HCT116 (cell line): ENCODE results near the gene CLSTN1. TPM values are rescaled to one million over a fixed set of nuclear protein-coding genes. Genes with fewer than 3 reads are reported as not detected.
A peak's percentile ranks its signal among the peaks of the same experiment; 100 is the strongest.
"Not testable (repeated sequence)": the region's sequence is repeated elsewhere in the genome, so short reads cannot be mapped to it uniquely, and the experiment has no call there.

Experiments used
- ATAC-seq: fragments of 200-7000 bp; cut with Tn5 transposase; 2 replicates; pipeline ENCODE4 v1.9.1; 2020; ENCODE audit warnings: mild to moderate bottlenecking, moderate library complexity
- BruUV-seq: library from RNA; stranded (reverse); fragments of 400-500 nt; replicated peaks from 2 replicates; lab custom pipeline; 2021; lab: Mats Ljungman, UMichigan
- CTCF ChIA-PET: fragments of 300-600 bp; sonication (Branson Sonifier 250); formaldehyde crosslinking; loops from one replicate; lab custom pipeline; 2021; ENCODE audit warnings: antibody characterized with exemption; lab: Charles Lee
- POLR2A ChIA-PET: fragments of 300-600, 350-600 bp; sonication (Branson Sonifier 250); formaldehyde crosslinking; loops from one replicate; lab custom pipeline; 2021; ENCODE audit warnings: antibody characterized with exemption; lab: Charles Lee
- RAD21 ChIA-PET, 2 experiments: fragments of 300-600 bp; sonication (Branson Sonifier 250); formaldehyde crosslinking; loops; one replicate each; lab custom pipeline; 2023; ENCODE audit warnings: low total read pairs in 2 of 2; ENCODE audit not compliant: uncharacterized antibody in 2 of 2, unreplicated experiment in 2 of 2, low non-redundant PET in 1 of 2; lab: Charles Lee
- DNase-seq: peaks from one replicate; pipeline ENCODE4 v3.0.0-alpha.2; 2010; ENCODE audit warnings: low read depth, low spot score
- H2AFZ ChIP-seq: fragments of 200-600 bp; shearing (Covaris generic), sonication (generic); 2 replicates; pipeline ENCODE4 v1.6.1; 2017; ENCODE audit warnings: low read depth, mixed run types, mixed read lengths, antibody characterized with exemption, low read length; ENCODE audit not compliant: poor library complexity, severe bottlenecking
- H3K27ac ChIP-seq: 2 replicates; pipeline ENCODE4 v1.5.1; 2012; ENCODE audit warnings: low read depth, low read length
- H3K27me3 ChIP-seq: fragments of 200-600 bp; sonication (generic); 2 replicates; pipeline ENCODE4 v1.6.1; 2016; ENCODE audit warnings: mixed run types, low read length, mixed read lengths; ENCODE audit not compliant: insufficient read depth
- H3K36me3 ChIP-seq, 2 experiments: fragments of 200-500 bp in 1 of 2; fragments of 200-600 bp in 1 of 2; sonication (Bioruptor generic) in 1 of 2; sonication (generic) in 1 of 2; 2 replicates each; pipeline versions ENCODE4 v1.5.1 to v1.6.1; 2014 to 2016; ENCODE audit warnings: low read length in 2 of 2, inconsistent platforms in 1 of 2, mixed read lengths in 1 of 2, mixed run types in 1 of 2; ENCODE audit not compliant: insufficient read depth in 2 of 2, control insufficient read depth in 1 of 2
- H3K4me1 ChIP-seq, 2 experiments: fragments of 200-600 bp in 1 of 2; sonication (generic) in 1 of 2; 2 replicates each; pipeline versions ENCODE4 v1.5.1 to v1.6.1; 2012 to 2017; ENCODE audit warnings: low read length in 2 of 2, inconsistent platforms in 1 of 2, mild to moderate bottlenecking in 1 of 2, mixed read lengths in 1 of 2, mixed run types in 1 of 2, moderate library complexity in 1 of 2; ENCODE audit not compliant: insufficient read depth in 2 of 2, control insufficient read depth in 1 of 2
- H3K4me2 ChIP-seq: fragments of 200-600 bp; sonication (generic); 2 replicates; pipeline ENCODE4 v1.6.1; 2017; ENCODE audit warnings: mixed run types, low read length, mixed read lengths
- H3K4me3 ChIP-seq, 2 experiments: fragments of 200-600 bp in 1 of 2; sonication (generic) in 1 of 2; replicated peaks in 1 of 2; 2 replicates each; pipeline ENCODE4 v1.5.1; 2011 to 2016; ENCODE audit warnings: low read length in 2 of 2, control low read depth in 1 of 2, low read depth in 1 of 2, mild to moderate bottlenecking in 1 of 2, mixed read lengths in 1 of 2, mixed run types in 1 of 2
- H3K79me2 ChIP-seq: fragments of 200-600 bp; sonication (generic); 2 replicates; pipeline ENCODE4 v1.6.1; 2017; ENCODE audit warnings: mild to moderate bottlenecking, mixed run types, low read length, moderate library complexity, mixed read lengths; ENCODE audit not compliant: insufficient read depth
- H3K9ac ChIP-seq: fragments of 200-600 bp; sonication (generic); 2 replicates; pipeline ENCODE4 v1.6.1; 2016; ENCODE audit warnings: low read length, mixed read lengths
- H3K9me2 ChIP-seq: fragments of 200-600 bp; sonication (generic), shearing (Covaris generic); 2 replicates; pipeline ENCODE4 v1.6.1; 2017; ENCODE audit warnings: mixed run types, mild to moderate bottlenecking, moderate library complexity; ENCODE audit not compliant: insufficient read depth
- H3K9me3 ChIP-seq, 2 experiments: fragments of 200-500 bp in 1 of 2; fragments of 200-600 bp in 1 of 2; sonication (Bioruptor generic) in 1 of 2; sonication (generic) in 1 of 2; 2 replicates each; pipeline ENCODE4 v1.6.1; 2014 to 2017; ENCODE audit warnings: low read length in 2 of 2, mixed read lengths in 2 of 2, inconsistent platforms in 1 of 2, low read depth in 1 of 2, mild to moderate bottlenecking in 1 of 2, mixed run types in 1 of 2, moderate library complexity in 1 of 2; ENCODE audit not compliant: control insufficient read depth in 1 of 2, insufficient read depth in 1 of 2
- H4K20me1 ChIP-seq: fragments of 200-600 bp; sonication (generic), shearing (Covaris generic); 2 replicates; pipeline ENCODE4 v1.6.1; 2017; ENCODE audit warnings: mixed run types, mild to moderate bottlenecking, moderate library complexity; ENCODE audit not compliant: insufficient read depth
- CBX3 ChIP-seq: IDR thresholded peaks from 2 replicates; pipeline ENCODE4 v1.6.1; 2012; ENCODE audit warnings: low read depth
- EZH2 ChIP-seq: fragments of 200-600 bp; sonication (generic); IDR thresholded peaks from 2 replicates; pipeline ENCODE4 v1.6.1; 2017; ENCODE audit warnings: antibody characterized with exemption, mixed run types
- EZH2phosphoT487 ChIP-seq: fragments of 200-600 bp; IDR thresholded peaks from 2 replicates; pipeline ENCODE4 v1.6.1; 2018; ENCODE audit warnings: antibody characterized with exemption, borderline replicate concordance
- JUND ChIP-seq: IDR thresholded peaks from 2 replicates; pipeline ENCODE4 v1.6.1; 2012
- POLR2A ChIP-seq: IDR thresholded peaks from 2 replicates; pipeline ENCODE4 v1.7.0; 2011; ENCODE audit warnings: borderline replicate concordance; ENCODE audit not compliant: insufficient read depth, insufficient read length; ENCODE audit errors: extremely low read depth
- RAD21 ChIP-seq: IDR thresholded peaks from 2 replicates; pipeline ENCODE4 v1.6.1; 2012; ENCODE audit warnings: low read depth, mild to moderate bottlenecking
- REST ChIP-seq: IDR thresholded peaks from 2 replicates; pipeline ENCODE4 v1.6.1; 2012; ENCODE audit warnings: low read depth
- SIN3A ChIP-seq: IDR thresholded peaks from 2 replicates; pipeline ENCODE4 v1.6.1; 2012; ENCODE audit warnings: low read depth
- SRF ChIP-seq: IDR thresholded peaks from 2 replicates; pipeline ENCODE4 v1.6.1; 2012; ENCODE audit warnings: low read depth
- ZFX ChIP-seq: fragments of 450-650 bp; IDR thresholded peaks from 2 replicates; pipeline ENCODE4 v1.6.1; 2017
- intact Hi-C: fragments of 100-400 bp; cut with micrococcal nuclease; formaldehyde crosslinking; loops from 2 replicates; pipeline ENCODE4 v1.10.0; 2022
- total RNA-seq: library from RNA; stranded (reverse); gene quantifications from one replicate; pipeline ENCODE4 v1.2.1, GENCODE V29; 2021; ENCODE audit not compliant: unreplicated experiment
- TF ChIP-seq, protein P1 (sequence below), 3 experiments: fragments of 200-600 bp in 1 of 3; sonication (generic) in 1 of 3; IDR thresholded peaks in 2 of 3; conservative IDR thresholded peaks in 1 of 3; 2 replicates each; pipeline ENCODE4 v1.5.1; 2012 to 2017; ENCODE audit warnings: low read depth in 2 of 3, low read length in 2 of 3, antibody characterized with exemption in 1 of 3, borderline replicate concordance in 1 of 3, control low read depth in 1 of 3, mild to moderate bottlenecking in 1 of 3, mixed read lengths in 1 of 3, mixed run types in 1 of 3, moderate library complexity in 1 of 3; ENCODE audit not compliant: insufficient read depth in 1 of 3
- TF ChIP-seq, protein P2 (sequence below): IDR thresholded peaks from 2 replicates; pipeline ENCODE4 v1.6.1; 2011; ENCODE audit warnings: mild to moderate bottlenecking, low read length, moderate library complexity; ENCODE audit not compliant: insufficient replicate concordance; ENCODE audit errors: extremely low read depth

The CLSTN1 gene
- total RNA-seq, 1 experiment from 2014 or later = 113 TPM

DNA sequence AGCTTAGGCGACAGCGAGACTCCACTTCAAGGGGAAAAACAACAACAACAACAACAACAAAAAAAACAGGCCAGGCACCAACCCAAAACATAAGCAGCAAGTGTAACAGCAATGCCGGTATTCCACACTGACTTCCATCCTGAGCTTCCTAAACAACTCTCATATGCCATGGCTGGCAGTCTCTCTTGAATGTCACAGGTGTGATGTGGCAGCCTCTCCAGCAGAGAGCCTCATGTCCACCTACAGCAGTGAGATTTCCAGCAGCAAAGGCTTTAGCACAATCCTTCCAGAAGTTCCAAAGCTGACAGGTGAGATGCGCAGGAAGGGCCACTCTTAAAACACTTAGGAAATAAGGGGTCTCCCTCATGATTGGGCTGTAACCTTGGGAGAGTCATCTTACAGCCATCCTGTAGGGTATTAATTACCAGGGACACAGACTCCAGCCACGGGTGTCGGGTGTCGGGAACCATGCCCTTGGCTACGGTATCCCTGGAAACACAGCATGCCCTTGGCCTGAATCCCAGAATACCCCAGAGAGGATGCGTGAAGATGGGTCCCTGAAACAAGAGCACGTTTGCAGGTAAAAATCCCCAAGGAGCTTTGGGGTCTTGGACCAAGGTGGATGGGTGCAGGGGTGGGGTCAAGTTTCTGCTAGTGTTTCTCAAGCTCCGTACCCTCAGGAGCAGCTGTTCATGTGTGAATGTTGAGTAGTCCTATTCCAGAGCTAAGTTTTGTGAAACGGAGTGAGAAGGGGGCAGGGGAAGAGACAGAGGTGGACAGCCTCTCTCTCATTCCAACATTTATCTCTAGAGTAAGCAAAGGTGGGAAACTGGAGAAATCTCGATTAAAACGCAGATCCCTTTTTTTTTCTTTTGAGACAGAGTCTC, 31.4 kb downstream of the CLSTN1 start:
- Histone ChIP-seq H3K36me3 (no peaks in the 10 kb centered on the region), H3K4me2 (peak overlapping the region; percentile 23), H3K27ac (no peak overlapping the region), H3K4me1 (peaks cover 12 to 14% of the 10 kb centered on the region in 2 experiments; a peak in 3 of 4 replicates), H4K20me1 (peaks cover 3% of the 10 kb centered on the region; the same call in 1 of the 2 replicates), H3K9me3 (no peaks in the 10 kb centered on the region), H3K9me2 (no peaks in the 10 kb centered on the region), H3K9ac (no peak overlapping the region), H3K27me3 (no peaks in the 10 kb centered on the region), H2AFZ (no peak overlapping the region), H3K79me2 (peaks cover 91% of the 10 kb centered on the region), H3K4me3 (no peak overlapping the region)
- ChIA-PET POLR2A (no interaction called here), RAD21 (no interaction called here), CTCF (interaction anchor here (0.6 to 1.2 kb wide), 6 partner anchors 8 to 76 kb away, joined by 3 to 5 read pairs (median 3); no protein-coding TSS in a partner anchor)
- TF ChIP-seq, protein P1, sequence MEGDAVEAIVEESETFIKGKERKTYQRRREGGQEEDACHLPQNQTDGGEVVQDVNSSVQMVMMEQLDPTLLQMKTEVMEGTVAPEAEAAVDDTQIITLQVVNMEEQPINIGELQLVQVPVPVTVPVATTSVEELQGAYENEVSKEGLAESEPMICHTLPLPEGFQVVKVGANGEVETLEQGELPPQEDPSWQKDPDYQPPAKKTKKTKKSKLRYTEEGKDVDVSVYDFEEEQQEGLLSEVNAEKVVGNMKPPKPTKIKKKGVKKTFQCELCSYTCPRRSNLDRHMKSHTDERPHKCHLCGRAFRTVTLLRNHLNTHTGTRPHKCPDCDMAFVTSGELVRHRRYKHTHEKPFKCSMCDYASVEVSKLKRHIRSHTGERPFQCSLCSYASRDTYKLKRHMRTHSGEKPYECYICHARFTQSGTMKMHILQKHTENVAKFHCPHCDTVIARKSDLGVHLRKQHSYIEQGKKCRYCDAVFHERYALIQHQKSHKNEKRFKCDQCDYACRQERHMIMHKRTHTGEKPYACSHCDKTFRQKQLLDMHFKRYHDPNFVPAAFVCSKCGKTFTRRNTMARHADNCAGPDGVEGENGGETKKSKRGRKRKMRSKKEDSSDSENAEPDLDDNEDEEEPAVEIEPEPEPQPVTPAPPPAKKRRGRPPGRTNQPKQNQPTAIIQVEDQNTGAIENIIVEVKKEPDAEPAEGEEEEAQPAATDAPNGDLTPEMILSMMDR (IDR thresholded peaks at IDR 0.05 in 2 of 3, conservative IDR thresholded peaks at IDR 0.05 in 1 of 3; ENCODE audit: borderline replicate concordance in 1 of 3, insufficient read depth in 1 of 3, low read depth in 2 of 3, low read length in 2 of 3) = peak in 2 of 3 experiments; percentile 16 to 33; a peak in 3 of 6 replicates
- TF ChIP-seq ZFX = no peak
- no peak for TF ChIP-seq SIN3A
- TF ChIP-seq SRF = no peak
- TF ChIP-seq POLR2A = no peak
- no peak for TF ChIP-seq REST
- peak; percentile 25; the same call in 1 of the 2 replicates for TF ChIP-seq RAD21
- TF ChIP-seq, protein P2, sequence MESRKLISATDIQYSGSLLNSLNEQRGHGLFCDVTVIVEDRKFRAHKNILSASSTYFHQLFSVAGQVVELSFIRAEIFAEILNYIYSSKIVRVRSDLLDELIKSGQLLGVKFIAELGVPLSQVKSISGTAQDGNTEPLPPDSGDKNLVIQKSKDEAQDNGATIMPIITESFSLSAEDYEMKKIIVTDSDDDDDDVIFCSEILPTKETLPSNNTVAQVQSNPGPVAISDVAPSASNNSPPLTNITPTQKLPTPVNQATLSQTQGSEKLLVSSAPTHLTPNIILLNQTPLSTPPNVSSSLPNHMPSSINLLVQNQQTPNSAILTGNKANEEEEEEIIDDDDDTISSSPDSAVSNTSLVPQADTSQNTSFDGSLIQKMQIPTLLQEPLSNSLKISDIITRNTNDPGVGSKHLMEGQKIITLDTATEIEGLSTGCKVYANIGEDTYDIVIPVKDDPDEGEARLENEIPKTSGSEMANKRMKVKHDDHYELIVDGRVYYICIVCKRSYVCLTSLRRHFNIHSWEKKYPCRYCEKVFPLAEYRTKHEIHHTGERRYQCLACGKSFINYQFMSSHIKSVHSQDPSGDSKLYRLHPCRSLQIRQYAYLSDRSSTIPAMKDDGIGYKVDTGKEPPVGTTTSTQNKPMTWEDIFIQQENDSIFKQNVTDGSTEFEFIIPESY = no peak
- no peak for TF ChIP-seq EZH2
- TF ChIP-seq CBX3 = no peak
- no peak for TF ChIP-seq EZH2phosphoT487
- TF ChIP-seq JUND = no peak
- no peak for DNase-seq
- BruUV-seq = no TSS peak
- peak; percentile 87 for ATAC-seq
- intact Hi-C loops = no loop called here

GRCh38 chr1:9789700-9790099, 34.1 kb downstream of the CLSTN1 start:
- Histone ChIP-seq H3K79me2 (peaks cover 82% of the 10 kb centered on the region), H3K4me1 (peaks cover 12 to 14% of the 10 kb centered on the region in 2 experiments; a peak in 3 of 4 replicates)
- RAD21 ChIA-PET, H2AFZ ChIP-seq, H3K4me2 ChIP-seq, DNase-seq, H3K9me2 ChIP-seq, ATAC-seq, H3K27me3 ChIP-seq, CTCF ChIA-PET, H3K9ac ChIP-seq, BruUV-seq, H4K20me1 ChIP-seq, H3K27ac ChIP-seq, H3K4me3 ChIP-seq, H3K36me3 ChIP-seq, intact Hi-C loops, H3K9me3 ChIP-seq, POLR2A ChIA-PET: not testable (repeated sequence)
